Measurements from ENCODE around the gene PRSS21.

The PRSS21 gene

DNA sequence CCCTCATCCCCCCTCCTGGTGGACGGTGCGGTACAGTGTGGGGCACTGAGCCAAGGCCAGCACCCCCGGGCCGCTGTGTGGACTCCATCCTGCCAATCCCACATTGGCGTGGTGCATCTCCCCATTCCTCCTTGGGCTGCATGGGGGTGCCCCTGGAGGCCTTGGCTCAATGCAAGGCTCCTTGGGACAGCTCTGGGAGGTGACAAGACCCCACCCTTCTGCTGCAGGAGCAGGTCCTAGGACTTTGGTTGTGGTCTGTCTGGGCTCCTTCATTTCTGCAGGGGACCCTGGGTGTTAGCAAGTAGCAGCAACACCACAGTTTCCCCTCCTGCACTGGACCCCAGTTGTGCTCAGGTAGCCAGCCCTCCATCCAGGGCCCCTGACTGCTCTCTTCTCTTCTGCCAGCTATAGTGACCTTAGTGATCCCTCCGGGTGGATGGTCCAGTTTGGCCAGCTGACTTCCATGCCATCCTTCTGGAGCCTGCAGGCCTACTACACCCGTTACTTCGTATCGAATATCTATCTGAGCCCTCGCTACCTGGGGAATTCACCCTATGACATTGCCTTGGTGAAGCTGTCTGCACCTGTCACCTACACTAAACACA lies 1.3 kb downstream of the PRSS21 start:
- Mint-ChIP-seq H3K4me3 (peak overlapping the region; percentile 48), H3K4me1 (no peaks in the 10 kb centered on the region), H3K36me3 (ENCODE audit: insufficient read depth) (no peaks in the 10 kb centered on the region), H3K9me3 (no peaks in the 10 kb centered on the region), H3K27ac (ENCODE audit: low read depth) (no peak overlapping the region), H3K27me3 (no peaks in the 10 kb centered on the region)
- no peak for DNase-seq (ENCODE audit: low spot score in 2 of 2)
- ATAC-seq (replicated peaks; ENCODE audit: extremely low read depth, poor library complexity, severe bottlenecking): no peak

DNA sequence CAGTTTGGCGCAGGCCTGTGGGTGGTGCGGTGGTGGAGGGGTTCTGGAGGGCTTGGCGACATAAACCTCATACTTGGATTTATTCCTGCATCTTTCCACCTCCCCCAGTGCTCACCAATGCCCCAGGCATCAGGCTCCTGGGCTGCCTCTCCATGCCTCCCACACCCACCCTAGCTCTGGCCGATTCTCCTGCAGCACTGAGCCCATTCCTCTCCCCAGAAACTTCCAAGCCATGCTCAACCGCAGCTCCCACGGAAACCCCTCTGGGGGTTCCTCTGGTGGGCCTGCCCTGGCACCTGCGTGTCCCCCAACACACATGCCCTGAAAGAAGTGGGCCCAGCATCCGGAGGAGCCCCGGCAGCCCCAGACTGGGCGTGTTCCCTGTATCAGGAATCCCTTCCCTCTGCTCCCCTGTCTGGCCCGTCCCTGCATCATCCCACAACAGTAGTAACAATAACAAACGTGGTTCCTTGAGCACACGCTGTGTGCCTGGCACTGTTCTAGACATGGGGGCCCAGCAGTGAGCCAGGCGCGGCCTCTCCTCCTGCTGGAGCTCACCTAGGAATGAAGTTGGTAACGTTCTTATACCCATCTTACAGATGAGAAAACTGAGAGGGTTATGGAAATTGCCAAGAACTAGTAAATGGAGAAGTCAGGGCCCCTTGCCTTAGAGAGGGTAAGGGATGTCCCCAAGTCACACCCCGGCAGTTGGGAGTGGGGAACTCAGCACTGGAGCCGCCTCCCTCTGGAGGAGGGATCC lies 2.3 kb downstream of the PRSS21 start:
- Mint-ChIP-seq H3K27ac (ENCODE audit: low read depth) (peak overlapping the region; percentile 87), H3K9me3 (no peaks in the 10 kb centered on the region), H3K36me3 (ENCODE audit: insufficient read depth) (no peaks in the 10 kb centered on the region), H3K4me1 (no peaks in the 10 kb centered on the region), H3K4me3 (peak overlapping the region; percentile 4), H3K27me3 (no peaks in the 10 kb centered on the region)
- ATAC-seq (replicated peaks; ENCODE audit: extremely low read depth, poor library complexity, severe bottlenecking) (no peak), DNase-seq (ENCODE audit: low spot score in 2 of 2) (no peak)

DNA sequence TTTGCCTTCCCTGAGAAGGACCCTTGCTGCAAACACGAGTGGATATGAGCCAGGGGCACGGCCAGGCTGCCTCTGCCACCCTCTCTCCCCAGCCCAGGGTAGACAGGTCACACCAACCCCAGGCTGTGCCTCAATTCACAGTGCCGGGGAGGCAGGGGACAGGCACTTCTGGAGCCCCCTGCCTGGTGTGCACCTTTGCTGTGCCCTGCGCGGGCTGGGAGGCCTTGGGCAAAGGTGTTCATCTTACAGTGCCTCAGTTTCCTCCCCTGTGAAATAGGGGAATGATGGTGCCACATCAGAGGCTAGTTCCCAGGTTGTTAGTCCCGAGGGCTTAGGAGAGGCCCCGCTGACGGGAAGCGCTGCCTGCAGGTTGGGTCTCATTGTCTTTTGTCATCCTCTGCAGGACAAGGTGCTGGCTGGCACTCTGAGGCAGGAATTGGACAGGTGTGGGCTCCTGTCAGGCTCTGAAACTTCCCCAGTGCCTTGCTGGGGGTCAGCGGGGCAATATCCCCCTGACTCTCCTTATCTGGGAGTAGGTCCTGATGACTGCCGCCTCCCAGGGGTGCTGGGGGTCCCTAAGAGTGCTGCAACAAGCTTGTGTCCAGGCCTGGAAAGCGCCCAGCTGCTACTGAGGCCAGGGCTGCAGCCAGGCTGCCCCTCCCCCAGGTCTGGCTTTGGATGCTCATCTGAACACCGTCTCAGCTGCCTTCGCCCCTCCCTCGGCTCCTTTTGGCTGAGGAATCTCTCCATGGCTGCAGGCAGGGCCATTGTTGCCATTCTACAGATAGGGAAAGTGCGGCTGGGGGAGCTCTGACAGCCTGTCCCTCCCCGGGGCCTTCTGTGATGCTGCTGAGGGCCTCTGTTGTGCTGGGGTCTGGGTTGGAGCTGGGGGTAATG lies 3.1 kb downstream of the PRSS21 start:
- no peak overlapping the region for H3K4me3 Mint-ChIP-seq
- H3K27me3 Mint-ChIP-seq: no peaks in the 10 kb centered on the region
- no peaks in the 10 kb centered on the region for H3K9me3 Mint-ChIP-seq
- ATAC-seq (replicated peaks; ENCODE audit: extremely low read depth, poor library complexity, severe bottlenecking) (no peak), DNase-seq (ENCODE audit: low spot score in 2 of 2) (no peak)
- peak overlapping the region; percentile 87 for H3K27ac Mint-ChIP-seq (ENCODE audit: low read depth)
- H3K4me1 Mint-ChIP-seq: no peaks in the 10 kb centered on the region
- H3K36me3 Mint-ChIP-seq (ENCODE audit: insufficient read depth): no peaks in the 10 kb centered on the region

DNA sequence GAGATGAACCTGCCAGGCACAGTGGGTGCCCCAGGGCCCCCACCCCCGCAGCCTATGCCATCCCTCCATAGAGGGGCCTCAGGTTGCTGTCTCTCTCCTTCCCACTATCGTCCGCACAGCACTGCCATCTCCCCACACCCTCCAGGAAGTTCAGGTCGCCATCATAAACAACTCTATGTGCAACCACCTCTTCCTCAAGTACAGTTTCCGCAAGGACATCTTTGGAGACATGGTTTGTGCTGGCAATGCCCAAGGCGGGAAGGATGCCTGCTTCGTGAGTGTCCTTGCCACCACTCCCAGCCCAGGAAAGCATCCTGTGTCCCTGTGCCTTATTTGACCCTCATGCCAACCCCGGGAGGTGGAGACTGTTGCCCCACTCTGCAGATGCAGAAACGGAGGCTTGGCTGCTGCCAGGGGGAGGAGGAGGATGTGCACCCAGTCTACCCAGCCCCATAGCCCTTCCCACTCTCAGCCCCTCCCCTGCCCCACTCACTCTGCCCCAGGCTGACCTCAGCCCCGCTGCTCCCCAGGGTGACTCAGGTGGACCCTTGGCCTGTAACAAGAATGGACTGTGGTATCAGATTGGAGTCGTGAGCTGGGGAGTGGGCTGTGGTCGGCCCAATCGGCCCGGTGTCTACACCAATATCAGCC lies 3.9 kb downstream of the PRSS21 start:
- H3K4me1 Mint-ChIP-seq: no peaks in the 10 kb centered on the region
- ATAC-seq (replicated peaks; ENCODE audit: extremely low read depth, poor library complexity, severe bottlenecking) (no peak), DNase-seq (ENCODE audit: low spot score in 2 of 2) (no peak)
- no peaks in the 10 kb centered on the region for H3K9me3 Mint-ChIP-seq
- H3K4me3 Mint-ChIP-seq: no peak overlapping the region
- H3K27ac Mint-ChIP-seq (ENCODE audit: low read depth): no peak overlapping the region
- H3K27me3 Mint-ChIP-seq: no peaks in the 10 kb centered on the region
- H3K36me3 Mint-ChIP-seq (ENCODE audit: insufficient read depth): no peaks in the 10 kb centered on the region

DNA sequence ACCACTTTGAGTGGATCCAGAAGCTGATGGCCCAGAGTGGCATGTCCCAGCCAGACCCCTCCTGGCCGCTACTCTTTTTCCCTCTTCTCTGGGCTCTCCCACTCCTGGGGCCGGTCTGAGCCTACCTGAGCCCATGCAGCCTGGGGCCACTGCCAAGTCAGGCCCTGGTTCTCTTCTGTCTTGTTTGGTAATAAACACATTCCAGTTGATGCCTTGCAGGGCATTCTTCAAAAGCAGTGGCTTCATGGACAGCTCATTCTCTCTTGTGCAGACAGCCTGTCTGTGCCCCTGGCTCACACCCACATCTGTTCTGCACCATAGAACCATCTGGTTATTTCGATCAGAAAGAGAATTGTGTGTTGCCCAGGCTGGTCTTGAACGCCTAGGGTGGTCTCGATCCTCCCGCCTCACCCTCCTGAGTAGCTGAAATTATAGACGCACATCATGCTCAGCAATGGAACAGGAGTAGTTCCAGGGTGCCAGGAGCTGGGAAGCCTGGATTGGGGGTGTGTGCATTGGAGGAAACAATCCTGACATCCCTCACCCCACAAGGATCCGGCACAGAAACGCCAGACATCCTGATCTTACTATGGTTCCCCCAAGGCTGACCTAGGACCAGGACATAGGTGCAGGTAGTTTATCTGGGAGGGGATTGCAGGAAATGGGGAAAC lies 4.6 kb downstream of the PRSS21 start:
- ATAC-seq (replicated peaks; ENCODE audit: extremely low read depth, poor library complexity, severe bottlenecking) (no peak), DNase-seq (ENCODE audit: low spot score in 2 of 2) (no peak)
- no peak overlapping the region for H3K27ac Mint-ChIP-seq (ENCODE audit: low read depth)
- H3K4me1 Mint-ChIP-seq: no peaks in the 10 kb centered on the region
- H3K9me3 Mint-ChIP-seq: no peaks in the 10 kb centered on the region
- no peaks in the 10 kb centered on the region for H3K36me3 Mint-ChIP-seq (ENCODE audit: insufficient read depth)
- no peak overlapping the region for H3K4me3 Mint-ChIP-seq
- no peaks in the 10 kb centered on the region for H3K27me3 Mint-ChIP-seq

DNA sequence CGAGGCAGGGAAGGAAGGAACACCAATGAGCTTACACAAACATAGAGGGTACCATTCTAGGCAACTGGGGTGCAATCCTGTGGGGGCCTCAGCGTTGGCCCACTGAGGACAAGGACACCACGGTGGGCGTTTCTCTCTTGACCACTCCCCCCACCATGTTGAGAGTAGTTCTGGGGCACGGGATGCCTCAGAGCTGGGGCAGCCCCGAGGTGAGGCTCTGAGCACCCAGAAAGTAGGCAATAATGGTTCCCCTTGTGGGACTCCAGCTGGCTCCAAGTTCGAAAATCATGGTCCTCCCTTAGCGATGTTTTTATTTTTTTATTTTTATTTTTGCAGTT lies 5.1 kb downstream of the PRSS21 start:
- Mint-ChIP-seq H3K4me3 (no peak overlapping the region), H3K9me3 (no peaks in the 10 kb centered on the region), H3K27me3 (no peaks in the 10 kb centered on the region), H3K4me1 (no peaks in the 10 kb centered on the region), H3K36me3 (ENCODE audit: insufficient read depth) (no peaks in the 10 kb centered on the region), H3K27ac (ENCODE audit: low read depth) (no peak overlapping the region)
- no peak for DNase-seq (ENCODE audit: low spot score in 2 of 2)
- no peak for ATAC-seq (replicated peaks; ENCODE audit: extremely low read depth, poor library complexity, severe bottlenecking)

DNA sequence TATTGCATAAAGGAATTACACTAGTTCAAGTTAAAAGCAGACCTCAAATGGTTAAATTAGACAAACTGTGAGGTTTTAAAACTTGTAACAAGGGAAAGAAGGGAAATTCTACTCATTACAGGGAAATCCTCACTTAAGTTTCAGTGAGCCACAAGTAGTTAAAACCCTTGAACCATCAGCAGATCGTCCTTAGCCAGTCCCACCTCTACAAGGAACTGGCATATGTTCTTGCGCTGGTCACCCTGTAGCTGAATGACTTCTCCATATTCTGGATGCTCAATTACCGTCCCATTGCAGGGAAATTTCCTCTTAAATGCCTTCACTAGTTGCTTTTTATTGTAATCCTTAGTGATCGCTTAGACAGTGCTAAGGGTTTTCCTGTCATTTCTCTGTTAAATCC lies 5.5 kb downstream of the PRSS21 start:
- Mint-ChIP-seq H3K9me3 (no peaks in the 10 kb centered on the region), H3K27me3 (no peaks in the 10 kb centered on the region), H3K4me3 (no peak overlapping the region), H3K27ac (ENCODE audit: low read depth) (no peak overlapping the region), H3K4me1 (no peaks in the 10 kb centered on the region), H3K36me3 (ENCODE audit: insufficient read depth) (no peaks in the 10 kb centered on the region)
- ATAC-seq (replicated peaks; ENCODE audit: extremely low read depth, poor library complexity, severe bottlenecking) (no peak), DNase-seq (ENCODE audit: low spot score in 2 of 2) (no peak)

DNA sequence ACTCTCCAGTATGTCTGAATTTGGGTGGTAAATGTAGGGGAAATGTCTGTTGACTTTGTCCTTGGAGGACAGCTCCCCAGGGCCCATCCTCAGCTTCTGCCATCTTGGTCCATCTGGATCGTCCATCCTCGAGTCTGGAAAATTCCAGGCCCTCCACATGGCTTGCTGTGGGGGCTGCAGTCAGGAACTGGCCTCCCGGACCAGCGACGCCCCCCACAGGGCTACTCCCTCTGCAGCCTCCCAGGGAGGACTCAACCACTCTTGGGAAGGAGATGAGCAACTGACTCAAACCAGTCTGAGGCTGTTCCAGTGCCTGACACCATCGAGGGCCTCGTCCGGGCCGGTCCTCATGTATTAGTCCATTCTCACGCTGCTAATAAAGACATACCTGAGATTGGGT lies 7.6 kb downstream of the PRSS21 start:
- Mint-ChIP-seq H3K4me1 (no peaks in the 10 kb centered on the region), H3K9me3 (no peaks in the 10 kb centered on the region), H3K4me3 (no peak overlapping the region), H3K27ac (ENCODE audit: low read depth) (no peak overlapping the region), H3K27me3 (no peaks in the 10 kb centered on the region), H3K36me3 (ENCODE audit: insufficient read depth) (no peaks in the 10 kb centered on the region)
- no peak for DNase-seq (ENCODE audit: low spot score in 2 of 2)
- ATAC-seq (replicated peaks; ENCODE audit: extremely low read depth, poor library complexity, severe bottlenecking): no peak

DNA sequence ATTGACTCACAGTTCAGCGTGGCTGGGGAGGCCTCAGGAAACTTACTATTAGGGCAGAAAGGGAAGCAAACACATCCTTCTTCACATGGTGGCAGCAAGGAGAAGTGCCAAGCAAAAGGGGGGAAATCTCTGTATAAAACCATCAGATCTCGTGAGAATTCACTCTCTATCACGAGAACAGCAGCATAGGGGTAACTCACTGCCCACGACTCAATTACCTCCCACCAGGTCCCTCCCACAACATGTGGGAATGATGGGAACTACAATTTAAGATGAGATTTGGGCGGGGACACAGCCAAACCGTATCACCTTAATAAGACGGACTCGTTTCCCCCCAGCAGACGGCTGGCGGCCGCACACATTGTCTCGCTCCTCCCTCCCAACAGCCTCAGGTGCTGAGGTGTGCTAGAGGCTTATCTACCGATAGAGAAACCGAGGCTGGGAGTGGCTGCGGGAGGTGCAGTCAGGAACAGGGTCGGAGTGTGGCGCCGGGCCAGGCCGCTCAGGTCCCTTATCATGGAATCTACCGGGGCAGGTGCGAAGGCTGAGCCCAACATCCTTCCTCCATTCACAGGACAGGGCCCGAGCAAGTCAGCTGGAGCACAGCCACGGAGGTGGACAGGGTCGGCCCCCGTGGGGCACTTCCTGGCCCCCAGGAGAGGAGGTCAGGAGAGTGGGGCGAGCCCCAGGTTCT lies 8.2 kb downstream of the PRSS21 start:
- H3K9me3 Mint-ChIP-seq: no peaks in the 10 kb centered on the region
- H3K27me3 Mint-ChIP-seq: no peaks in the 10 kb centered on the region
- H3K27ac Mint-ChIP-seq (ENCODE audit: low read depth): no peak overlapping the region
- no peak overlapping the region for H3K4me3 Mint-ChIP-seq
- no peak for DNase-seq (ENCODE audit: low spot score in 2 of 2)
- no peaks in the 10 kb centered on the region for H3K4me1 Mint-ChIP-seq
- no peaks in the 10 kb centered on the region for H3K36me3 Mint-ChIP-seq (ENCODE audit: insufficient read depth)
- no peak for ATAC-seq (replicated peaks; ENCODE audit: extremely low read depth, poor library complexity, severe bottlenecking)

DNA sequence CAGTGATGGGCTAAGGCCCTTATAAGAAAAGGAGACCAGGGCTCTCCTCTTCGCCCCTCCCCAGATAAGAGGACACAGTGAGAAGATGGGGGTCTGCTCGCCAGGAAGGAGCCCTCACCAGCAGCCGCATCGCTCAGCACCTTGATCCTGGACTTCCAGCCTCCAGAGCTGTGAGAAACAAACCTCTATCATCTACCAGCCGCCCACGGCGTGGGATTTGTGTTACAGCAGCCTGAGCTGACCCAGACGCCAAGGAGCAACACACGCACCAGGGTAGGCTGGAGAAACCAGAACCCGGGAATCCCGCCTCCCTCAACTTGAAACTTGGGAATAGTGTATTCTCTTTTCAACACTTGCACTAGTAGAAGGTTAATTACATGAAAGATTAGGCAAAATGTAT lies 8.9 kb downstream of the PRSS21 start:
- no peaks in the 10 kb centered on the region for H3K9me3 Mint-ChIP-seq
- H3K27me3 Mint-ChIP-seq: peaks cover 6% of the 10 kb centered on the region
- no peak overlapping the region for H3K27ac Mint-ChIP-seq (ENCODE audit: low read depth)

DNA sequence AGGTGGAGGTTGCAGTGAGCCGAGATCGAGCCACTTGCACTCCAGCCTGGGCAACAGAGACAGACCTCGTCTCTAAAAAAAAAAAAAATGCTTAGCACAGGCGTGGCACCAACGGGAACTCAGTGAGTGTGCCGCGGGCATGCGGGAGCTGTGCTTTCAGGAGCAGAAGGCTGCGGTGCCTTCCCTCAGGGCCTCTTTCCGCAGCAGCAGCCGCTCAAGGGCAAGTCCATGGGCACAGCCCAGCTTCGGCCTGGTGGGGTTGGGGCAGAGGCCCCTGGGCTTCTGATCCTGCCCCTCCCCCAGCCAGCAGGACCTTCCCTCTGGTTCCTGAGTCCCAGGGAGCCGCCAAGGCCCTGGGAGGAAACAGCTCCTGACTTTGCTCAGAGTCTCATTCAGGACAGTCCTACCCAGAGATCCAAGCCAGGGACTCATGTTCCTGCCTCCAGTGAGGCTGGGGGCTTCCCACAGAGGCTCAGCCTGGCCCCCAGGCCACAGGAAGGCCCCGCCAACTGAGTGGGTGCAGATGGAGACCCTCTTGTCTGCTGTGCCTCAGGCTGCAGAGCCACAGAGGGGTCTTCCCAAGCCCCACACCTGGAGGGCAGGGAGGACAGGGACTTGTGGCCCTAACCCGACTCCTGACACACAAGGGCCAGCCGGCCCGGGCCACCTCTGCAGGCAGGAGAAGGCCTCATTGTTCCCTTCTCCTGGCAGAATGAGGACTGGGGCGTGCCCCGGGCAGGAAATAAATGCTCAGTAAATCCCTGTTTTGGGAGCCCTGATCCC lies 9.7 kb downstream of the PRSS21 start:
- no peaks in the 10 kb centered on the region for H3K4me1 Mint-ChIP-seq
- H3K4me3 Mint-ChIP-seq: no peak overlapping the region
- H3K27me3 Mint-ChIP-seq: peaks cover 11% of the 10 kb centered on the region
- ATAC-seq (replicated peaks; ENCODE audit: extremely low read depth, poor library complexity, severe bottlenecking): no peak
- no peaks in the 10 kb centered on the region for H3K9me3 Mint-ChIP-seq
- H3K36me3 Mint-ChIP-seq (ENCODE audit: insufficient read depth): no peaks in the 10 kb centered on the region
- DNase-seq (ENCODE audit: low spot score in 2 of 2): no peak
- H3K27ac Mint-ChIP-seq (ENCODE audit: low read depth): no peak overlapping the region

More for the DNA sequence above, 8.9 kb downstream of the PRSS21 start:
- H3K4me1 Mint-ChIP-seq: no peaks in the 10 kb centered on the region
- DNase-seq (ENCODE audit: low spot score in 2 of 2) (no peak), ATAC-seq (replicated peaks; ENCODE audit: extremely low read depth, poor library complexity, severe bottlenecking) (no peak)
- H3K36me3 Mint-ChIP-seq (ENCODE audit: insufficient read depth): no peaks in the 10 kb centered on the region
- no peak overlapping the region for H3K4me3 Mint-ChIP-seq
